Smooth muscle cell (in vitro differentiated cells): Measurements from ENCODE around the gene RGMB. TPM values are rescaled to one million over a fixed set of nuclear protein-coding genes. Genes with fewer than 3 reads are reported as not detected.
A peak's percentile ranks its signal among the peaks of the same experiment; 100 is the strongest.
"Not testable (repeated sequence)": the region's sequence is repeated elsewhere in the genome, so short reads cannot be mapped to it uniquely, and the experiment has no call there.

Experiments
- DNase-seq: peaks from one replicate; lab custom pipeline; 2025; ENCODE audit not compliant: unreplicated experiment; lab: John Stamatoyannopoulos, UW
- H2AFZ ChIP-seq: fragments of 200-600 bp; sonication (generic); 2 replicates; pipeline ENCODE4 v1.6.0; 2016; ENCODE audit warnings: antibody characterized with exemption, low read depth, mild to moderate bottlenecking
- H3F3A ChIP-seq: fragments of 200-600 bp; sonication (generic); 2 replicates; pipeline ENCODE4 v1.6.0; 2017; ENCODE audit warnings: antibody characterized with exemption, low read depth
- H3K27ac ChIP-seq: fragments of 200-600 bp; sonication (generic); 2 replicates; pipeline ENCODE4 v1.5.1; 2016; ENCODE audit warnings: low read depth, mild to moderate bottlenecking
- H3K27me3 ChIP-seq: fragments of 200-600 bp; sonication (generic); 2 replicates; pipeline ENCODE4 v1.6.1; 2016; ENCODE audit warnings: low read depth, mild to moderate bottlenecking
- H3K36me3 ChIP-seq: fragments of 200-600 bp; sonication (generic); 2 replicates; pipeline ENCODE4 v1.5.1; 2016; ENCODE audit warnings: low read depth
- H3K4me1 ChIP-seq: fragments of 200-600 bp; sonication (generic); 2 replicates; pipeline ENCODE4 v1.5.1; 2016; ENCODE audit warnings: low read depth
- H3K4me2 ChIP-seq: fragments of 200-600 bp; sonication (generic); 2 replicates; pipeline ENCODE4 v1.6.0; 2016; ENCODE audit warnings: mild to moderate bottlenecking
- H3K4me3 ChIP-seq: fragments of 200-600 bp; sonication (generic); 2 replicates; pipeline ENCODE4 v1.5.1; 2016; ENCODE audit warnings: mild to moderate bottlenecking
- H3K79me2 ChIP-seq: fragments of 200-600 bp; sonication (generic); 2 replicates; pipeline ENCODE4 v1.6.0; 2016; ENCODE audit warnings: low read depth, mild to moderate bottlenecking
- H3K9ac ChIP-seq: fragments of 200-600 bp; sonication (generic); 2 replicates; pipeline ENCODE4 v1.6.0; 2016; ENCODE audit warnings: low read depth
- H3K9me3 ChIP-seq: fragments of 200-600 bp; sonication (generic); replicated peaks from 2 replicates; pipeline ENCODE4 v1.5.1; 2016; ENCODE audit warnings: low read depth
- H4K20me1 ChIP-seq: fragments of 200-600 bp; sonication (generic); 2 replicates; pipeline ENCODE4 v1.6.0; 2016; ENCODE audit warnings: low read depth
- CTCF ChIP-seq: fragments of 200-600 bp; sonication (generic); IDR thresholded peaks from 2 replicates; pipeline ENCODE4 v1.5.1; 2017; ENCODE audit warnings: borderline replicate concordance, mild to moderate bottlenecking, antibody characterized with exemption; ENCODE audit not compliant: insufficient read depth, poor library complexity, severe bottlenecking
- WGBS: methylation state at CpG from one replicate; pipeline ENCODE4 v1.1.7; 2016; ENCODE audit warnings: low lambda C conversion rate; 5-methylcytosine and 5-hydroxymethylcytosine counted together
- polyA plus RNA-seq: library from polyadenylated mRNA; unstranded; fragments of >200 nt; fragmentation: Nextera tagmentation; extraction: Ambion mirVana; gene quantifications from 2 replicates; pipeline ENCODE4 v1.2.1, GENCODE V29; 2016
- total RNA-seq: library from RNA; depleted of rRNA; stranded (reverse); fragments of >200 nt; gene quantifications from 2 replicates; pipeline ENCODE4 v1.2.3, GENCODE V29; 2014

RGMB gene
- total and polyA plus RNA-seq, 2 experiments from 2014 or later, result 8.0 to 11.2 TPM

- Histone ChIP-seq H3K9me3 (no peaks in the 10 kb centered on the region), H3K27ac (no peak overlapping the region), H3K9ac (no peak overlapping the region), H3F3A (no peaks in the 10 kb centered on the region), H3K4me3 (no peak overlapping the region), H3K4me1 (no peaks in the 10 kb centered on the region), H4K20me1 (no peaks in the 10 kb centered on the region), H3K27me3 (no peaks in the 10 kb centered on the region), H2AFZ (no peak overlapping the region), H3K79me2 (no peaks in the 10 kb centered on the region), H3K36me3 (no peaks in the 10 kb centered on the region), H3K4me2 (no peak overlapping the region)
- no peak for DNase-seq
- peak; percentile 3 for TF ChIP-seq CTCF
Measured at GRCh38 chr5:98734646-98735045, 38.8 kb upstream of the RGMB start.

DNA sequence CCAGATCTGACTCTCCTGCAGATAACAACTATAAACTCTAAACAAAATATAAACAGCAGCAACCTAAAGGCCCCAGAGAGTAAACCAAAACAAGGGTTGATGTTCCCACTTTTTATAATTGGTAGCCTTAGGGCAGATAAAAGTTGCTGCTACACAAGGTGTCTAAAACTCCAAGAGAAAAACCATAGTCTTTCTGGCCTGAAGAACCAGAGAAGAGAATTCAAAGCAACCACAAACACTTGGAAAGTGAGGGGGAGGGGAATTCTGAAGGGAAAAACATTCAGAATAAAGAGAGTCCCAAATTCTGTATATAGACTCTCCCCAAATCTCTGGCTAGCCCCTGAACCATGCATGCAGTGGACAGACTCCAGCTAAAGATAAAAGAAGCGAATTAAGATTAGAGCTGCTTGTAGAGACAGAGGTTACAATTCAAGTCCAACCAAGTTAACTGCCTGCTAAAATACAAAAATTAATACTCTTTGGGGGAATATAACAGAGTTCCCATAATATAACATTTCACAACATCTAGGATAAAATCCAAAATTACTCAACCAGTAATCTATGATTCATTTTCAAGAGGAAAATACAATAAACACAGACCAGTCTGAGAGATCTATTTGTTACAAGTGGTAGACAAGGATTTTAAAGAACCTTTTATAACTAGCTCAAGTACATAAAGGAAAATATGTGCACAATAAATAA, 37.5 kb upstream of the RGMB start:
- Histone ChIP-seq H3K79me2 (no peaks in the 10 kb centered on the region), H3K9ac (no peak overlapping the region), H3K4me2 (no peak overlapping the region), H3K9me3 (no peaks in the 10 kb centered on the region), H3K4me1 (no peaks in the 10 kb centered on the region), H3F3A (no peaks in the 10 kb centered on the region), H4K20me1 (no peaks in the 10 kb centered on the region), H3K36me3 (no peaks in the 10 kb centered on the region), H3K27ac (no peak overlapping the region), H3K27me3 (no peaks in the 10 kb centered on the region), H3K4me3 (no peak overlapping the region), H2AFZ (peak overlapping the region; percentile 37)
- DNase-seq, result no peak
- no peak for TF ChIP-seq CTCF
- WGBS, result 86% methylated on average over 1 of the region's 1 CpG

DNA sequence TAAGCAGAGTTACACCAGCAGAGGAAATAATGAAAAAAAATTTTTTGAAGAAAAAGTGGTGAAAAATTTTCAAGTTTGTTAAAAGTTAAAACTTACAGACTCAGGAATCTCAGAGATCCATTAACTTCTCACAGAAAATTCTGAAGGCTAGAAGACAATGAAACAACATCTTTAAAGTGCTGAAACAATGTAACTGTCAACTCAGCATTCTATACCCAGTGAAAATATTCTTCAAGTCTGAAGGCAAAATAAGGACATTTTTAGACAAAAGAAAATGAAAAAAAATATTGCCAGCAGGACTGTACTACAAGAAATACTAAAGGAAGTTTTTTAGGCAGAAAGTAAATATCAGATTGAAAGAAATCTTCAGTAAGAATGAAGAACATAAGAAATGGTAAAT, 36.7 kb upstream of the RGMB start:
- H4K20me1 ChIP-seq, result no peaks in the 10 kb centered on the region
- H3K9me3 ChIP-seq, result no peaks in the 10 kb centered on the region
- H3K79me2 ChIP-seq, result no peaks in the 10 kb centered on the region
- no peak for TF ChIP-seq CTCF
- no peaks in the 10 kb centered on the region for H3K36me3 ChIP-seq
- H3K27ac ChIP-seq, result no peak overlapping the region
- H3K4me1 ChIP-seq, result no peaks in the 10 kb centered on the region
- no peak overlapping the region for H3K4me2 ChIP-seq
- DNase-seq, result no peak
- no peak overlapping the region for H2AFZ ChIP-seq
- no peaks in the 10 kb centered on the region for H3K27me3 ChIP-seq
- no peak overlapping the region for H3K4me3 ChIP-seq
- no peaks in the 10 kb centered on the region for H3F3A ChIP-seq
- no peak overlapping the region for H3K9ac ChIP-seq

DNA sequence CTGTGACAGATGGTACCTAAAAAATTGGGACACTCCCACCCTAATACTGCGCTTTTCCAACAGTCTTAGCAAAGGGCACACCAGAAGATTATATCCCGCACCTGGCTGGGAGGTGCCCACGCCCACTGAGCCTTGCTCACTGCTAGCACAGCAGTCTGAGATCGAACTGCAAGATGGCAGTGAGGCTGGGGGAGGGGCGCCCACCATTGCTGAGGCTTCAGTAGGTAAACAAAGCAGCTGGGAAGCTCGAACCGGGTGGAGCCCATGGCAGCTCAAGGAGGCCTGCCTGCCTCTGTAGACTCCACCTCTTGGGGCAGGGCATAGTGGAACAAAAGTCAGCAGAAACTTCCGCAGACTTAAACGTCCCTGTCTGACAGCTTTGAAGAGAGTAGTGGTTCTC, 36.0 kb upstream of the RGMB start:
- WGBS, result 90% methylated on average over 9 of the region's 9 CpGs
- not testable (repeated sequence) for H3K36me3 ChIP-seq, H3F3A ChIP-seq

GRCh38 chr5:98738481-98739149, 34.8 kb upstream of the RGMB start:
- H2AFZ ChIP-seq, H3K27me3 ChIP-seq, H3K4me2 ChIP-seq, H3K27ac ChIP-seq, H3K9ac ChIP-seq, H3K9me3 ChIP-seq, H4K20me1 ChIP-seq, H3K4me3 ChIP-seq, H3K36me3 ChIP-seq, H3K4me1 ChIP-seq, H3F3A ChIP-seq, DNase-seq, H3K79me2 ChIP-seq: not testable (repeated sequence)
- 91% methylated on average over 4 of the region's 4 CpGs for WGBS

More for the DNA sequence above, 36.0 kb upstream of the RGMB start:
- H3K27ac ChIP-seq, H3K9me3 ChIP-seq, H3K4me2 ChIP-seq, DNase-seq, H3K79me2 ChIP-seq, H3K27me3 ChIP-seq, H2AFZ ChIP-seq, H3K9ac ChIP-seq, H3K4me1 ChIP-seq, H3K4me3 ChIP-seq, H4K20me1 ChIP-seq: not testable (repeated sequence)
